Spleen (tissue), 11 donors: Measurements from ENCODE around the gene OST4. TPM values are rescaled to one million over a fixed set of nuclear protein-coding genes. Genes with fewer than 3 reads are reported as not detected.

Source experiments
- DNase-seq: peaks from one replicate; pipeline ENCODE4 v3.0.0-alpha.2; 2020
- H3K27ac ChIP-seq, 8 donors: fragments of 200-600 bp; sonication (generic) in 7 of 8; 1 replicate in 4 of 8; 2 replicates in 4 of 8; pipeline versions ENCODE4 v1.5.0 to v1.8.0; 2016 to 2021; ENCODE audit warnings: inconsistent platforms in 4 of 8, mild to moderate bottlenecking in 4 of 8, moderate library complexity in 1 of 8
- H3K27me3 ChIP-seq, 7 donors: fragments of 200-600 bp; sonication (generic) in 6 of 7; replicated peaks in 1 of 7; 1 replicate in 4 of 7; 2 replicates in 3 of 7; pipeline versions ENCODE4 v1.5.0 to v1.8.0; 2016 to 2021; ENCODE audit warnings: inconsistent platforms in 3 of 7, mild to moderate bottlenecking in 1 of 7
- H3K36me3 ChIP-seq, 6 donors: fragments of 200-600 bp; sonication (generic) in 5 of 6; 1 replicate in 4 of 6; 2 replicates in 2 of 6; pipeline versions ENCODE4 v1.5.0 to v1.8.0; 2016 to 2021; ENCODE audit warnings: inconsistent platforms in 2 of 6
- H3K4me1 ChIP-seq, 6 donors: fragments of 200-600 bp; sonication (generic) in 5 of 6; 1 replicate in 3 of 6; 2 replicates in 3 of 6; pipeline versions ENCODE4 v1.5.0 to v1.8.0; 2016 to 2021; ENCODE audit warnings: inconsistent platforms in 3 of 6
- H3K4me3 ChIP-seq, 8 donors: fragments of 200-600 bp; sonication (generic) in 7 of 8; 1 replicate in 4 of 8; 2 replicates in 4 of 8; pipeline versions ENCODE4 v1.5.0 to v1.8.0; 2016 to 2021; ENCODE audit warnings: inconsistent platforms in 4 of 8, mild to moderate bottlenecking in 4 of 8, moderate library complexity in 2 of 8
- H3K9me3 ChIP-seq, 8 donors: fragments of 200-600 bp; sonication (generic) in 7 of 8; 1 replicate in 4 of 8; 2 replicates in 4 of 8; pipeline versions ENCODE4 v1.5.0 to v1.8.0; 2016 to 2021; ENCODE audit warnings: inconsistent platforms in 4 of 8
- CTCF ChIP-seq, 11 experiments: fragments of 200-600 bp in 7 of 11; fragments of 450-650 bp in 4 of 11; sonication (generic) in 4 of 11; IDR thresholded peaks in 8 of 11; conservative IDR thresholded peaks in 3 of 11; 1 replicate in 7 of 11; 2 replicates in 4 of 11; pipeline versions ENCODE4 v1.4.0 to v1.8.0; 2016 to 2021; ENCODE audit warnings: antibody characterized with exemption in 11 of 11, inconsistent platforms in 4 of 11, mild to moderate bottlenecking in 1 of 11
- POLR2A ChIP-seq, 3 donors: fragments of 450-650 bp; IDR thresholded peaks; one replicate each; pipeline ENCODE4 v1.5.1; 2017; ENCODE audit warnings: antibody characterized with exemption in 3 of 3, mild to moderate bottlenecking in 1 of 3
- POLR2AphosphoS5 ChIP-seq, 3 donors: sonication (generic); formaldehyde crosslinking; IDR thresholded peaks; one replicate each; pipeline ENCODE4 v1.5.1; 2017; ENCODE audit warnings: antibody characterized with exemption in 3 of 3
- WGBS, 5 donors: extraction: QIAGEN DNeasy Blood & Tissue Kit in 3 of 5; methylation state at CpG; one replicate each; pipeline versions ENCODE4 v1.1.5 to v1.1.7; 2013 to 2018; 5-methylcytosine and 5-hydroxymethylcytosine counted together
- intact Hi-C: fragments of 100-400 bp; cut with DNase I; formaldehyde crosslinking; loops from one replicate; pipeline ENCODE4 v1.15.0; 2023; ENCODE audit warnings: low total_unique reads
- polyA plus RNA-seq, 3 donors: library from polyadenylated mRNA; stranded (reverse); fragments of 200-250 nt; gene quantifications; one replicate each; pipeline ENCODE4 v1.2.1, GENCODE V29; 2013
- total RNA-seq, 7 donors: library from RNA; depleted of rRNA in 3 of 7; stranded (reverse); fragments of >200 nt in 3 of 7; fragmentation: NEBNext Ultra II Directional in 4 of 7; extraction: Animal tissue kit (Norgen Biotek cat#: 25700) in 4 of 7; gene quantifications; one replicate each; pipeline versions ENCODE4 v1.1.0 to v1.2.1, GENCODE V29; 2016 to 2021
- donor health status: healthy with polysubstance abuse.
- donor health status: DM: no; HTN: no; CAD: no; lungs with moderate emphysema.
- donor health status: DM: no; HTN: no; CAD: no.
- donor health status: Bipolar disorder and iron deficiency.
- donor health status: healthy.
- donor health status: DM: no; HTN: no; CAD: no.
- donor health status: DM: yes; HTN: yes; CAD: no.

Gene OST4
- total and polyA plus RNA-seq, 10 donors: 197 to 556 (median 264) TPM

- intact Hi-C loops: no loop called here
- Histone ChIP-seq H3K9me3 (no peaks in the 10 kb centered on the region), H3K27ac (no peak overlapping the region), H3K36me3 (peaks cover 0 to under 1% (median 0%) of the 10 kb centered on the region in 6 donors), H3K4me3 (no peak overlapping the region), H3K4me1 (peaks cover 0 to 22% (median 14%) of the 10 kb centered on the region in 6 donors), H3K27me3 (no peaks in the 10 kb centered on the region)
- WGBS, 5 donors: 92 to 95% (median 93%) methylated on average over 20 to 24 of the region's 24 CpGs
- DNase-seq: no peak
- TF ChIP-seq POLR2AphosphoS5 (IDR thresholded peaks at IDR 0.05): no peak
- TF ChIP-seq POLR2A (IDR thresholded peaks at IDR 0.05): no peak
- no peak for TF ChIP-seq CTCF (IDR thresholded peaks at IDR 0.05 in 8 of 11, conservative IDR thresholded peaks at IDR 0.05 in 3 of 11)
Observed at GRCh38 chr2:27094353-27094984, 23.0 kb upstream of the OST4 start.

GRCh38 chr2:27093430-27094352 is 22.2 kb upstream of the OST4 start:
- Histone ChIP-seq H3K4me3 (no peak overlapping the region), H3K36me3 (no peaks in the 10 kb centered on the region), H3K27ac (no peak overlapping the region), H3K9me3 (no peaks in the 10 kb centered on the region), H3K27me3 (no peaks in the 10 kb centered on the region), H3K4me1 (peaks cover 0 to 21% (median 14%) of the 10 kb centered on the region in 6 donors)
- TF ChIP-seq CTCF (IDR thresholded peaks at IDR 0.05 in 8 of 11, conservative IDR thresholded peaks at IDR 0.05 in 3 of 11): no peak
- TF ChIP-seq POLR2AphosphoS5 (IDR thresholded peaks at IDR 0.05): no peak
- no peak for TF ChIP-seq POLR2A (IDR thresholded peaks at IDR 0.05)
- intact Hi-C loops: no loop called here
- WGBS, 5 donors: 89 to 99% (median 94%) methylated on average over 6 of the region's 6 CpGs
- no peak for DNase-seq

- DNase-seq: no peak
- 61 to 77% (median 71%) methylated on average over 9 to 10 of the region's 10 CpGs for WGBS, 5 donors
Observed at GRCh38 chr2:27092696-27093429, 21.4 kb upstream of the OST4 start.

More at GRCh38 chr2:27092696-27093429, 21.4 kb upstream of the OST4 start:
- no peak for TF ChIP-seq POLR2A (IDR thresholded peaks at IDR 0.05)
- no peak for TF ChIP-seq CTCF (IDR thresholded peaks at IDR 0.05 in 8 of 11, conservative IDR thresholded peaks at IDR 0.05 in 3 of 11)
- no peak for TF ChIP-seq POLR2AphosphoS5 (IDR thresholded peaks at IDR 0.05)
- Histone ChIP-seq H3K4me1 (peaks cover 0 to 21% (median 14%) of the 10 kb centered on the region in 6 donors), H3K27ac (no peak overlapping the region), H3K4me3 (no peak overlapping the region), H3K36me3 (no peaks in the 10 kb centered on the region), H3K27me3 (no peaks in the 10 kb centered on the region), H3K9me3 (no peaks in the 10 kb centered on the region)
- intact Hi-C loops: no loop called here
